SK-N-MC (cell line): ENCODE data around the gene IGF2BP3.

Source experiments
- DNase-seq: peaks from one replicate; pipeline ENCODE4 v3.0.0-alpha.2; 2011; ENCODE audit warnings: low read depth, low spot score
- H3K27ac ChIP-seq: fragments of 200-600 bp; sonication (generic); 2 replicates; pipeline ENCODE4 v1.5.1; 2016; ENCODE audit warnings: mixed run types
- H3K36me3 ChIP-seq: fragments of 200-600 bp; sonication (generic); 2 replicates; pipeline ENCODE4 v1.6.1; 2017; ENCODE audit warnings: antibody characterized with exemption, low read length, mixed read lengths; ENCODE audit not compliant: insufficient read depth
- H3K4me3 ChIP-seq: fragments of 200-600 bp; sonication (generic); 2 replicates; pipeline ENCODE4 v1.5.1; 2016
- H3K9ac ChIP-seq: fragments of 200-600 bp; sonication (generic); 2 replicates; pipeline ENCODE4 v1.8.0; 2017; ENCODE audit warnings: mixed run types, mixed read lengths; ENCODE audit not compliant: insufficient read length
- H3K9me3 ChIP-seq: fragments of 200-600 bp; sonication (generic); 2 replicates; pipeline ENCODE4 v1.6.1; 2017; ENCODE audit warnings: low read depth, mild to moderate bottlenecking, antibody characterized with exemption, low read length, moderate library complexity, mixed read lengths
- EZH2 ChIP-seq: fragments of 200-600 bp; sonication (generic); IDR thresholded peaks from one replicate; pipeline ENCODE4 v1.6.1; 2017; ENCODE audit warnings: antibody characterized with exemption
- FOXP2 ChIP-seq: optimal IDR thresholded peaks from 2 replicates; pipeline ENCODE3; 2011; ENCODE audit warnings: mild to moderate bottlenecking, moderate library complexity; ENCODE audit not compliant: insufficient read depth; ENCODE audit errors: extremely low read length, control extremely low read depth
- POLR2AphosphoS5 ChIP-seq: IDR thresholded peaks from 2 replicates; pipeline ENCODE4 v1.6.1; 2012; ENCODE audit warnings: mild to moderate bottlenecking, low read depth, low read length, borderline replicate concordance

The IGF2BP3 gene

GRCh38 chr7:23474094-23474828 is 4.0 kb upstream of the IGF2BP3 start:
- peak; percentile 73 for DNase-seq
- peak overlapping the region; percentile 97 for H3K27ac ChIP-seq
- H3K36me3 ChIP-seq: no peaks in the 10 kb centered on the region
- H3K9me3 ChIP-seq: no peaks in the 10 kb centered on the region
- H3K4me3 ChIP-seq: peak overlapping the region; percentile 85
- TF ChIP-seq POLR2AphosphoS5 (peak; percentile 82), FOXP2 (no peak), EZH2 (no peak)
- H3K9ac ChIP-seq: peak overlapping the region; percentile 93

- H3K27ac ChIP-seq: peak overlapping the region; percentile 97
- DNase-seq: no peak
- no peak for TF ChIP-seq EZH2
- TF ChIP-seq FOXP2: no peak
- TF ChIP-seq POLR2AphosphoS5: no peak
- H3K9me3 ChIP-seq: no peaks in the 10 kb centered on the region
- H3K36me3 ChIP-seq: no peaks in the 10 kb centered on the region
- H3K9ac ChIP-seq: peak overlapping the region; percentile 86
- H3K4me3 ChIP-seq: peak overlapping the region; percentile 85
Measured at GRCh38 chr7:23473844-23474093, 3.5 kb upstream of the IGF2BP3 start.

GRCh38 chr7:23472956-23473843 is 2.9 kb upstream of the IGF2BP3 start:
- peak overlapping the region; percentile 97 for H3K27ac ChIP-seq
- no peaks in the 10 kb centered on the region for H3K36me3 ChIP-seq
- H3K9me3 ChIP-seq: no peaks in the 10 kb centered on the region
- no peak for DNase-seq
- H3K9ac ChIP-seq: peak overlapping the region; percentile 86
- H3K4me3 ChIP-seq: peak overlapping the region; percentile 85
- no peak for TF ChIP-seq POLR2AphosphoS5
- TF ChIP-seq FOXP2: no peak
- no peak for TF ChIP-seq EZH2

GRCh38 chr7:23472556-23472955 is 2.3 kb upstream of the IGF2BP3 start:
- TF ChIP-seq FOXP2 (no peak), EZH2 (no peak), POLR2AphosphoS5 (no peak)
- no peak for DNase-seq
- Histone ChIP-seq H3K36me3 (no peaks in the 10 kb centered on the region), H3K9me3 (no peaks in the 10 kb centered on the region), H3K9ac (peak overlapping the region; percentile 86), H3K4me3 (peak overlapping the region; percentile 85), H3K27ac (peak overlapping the region; percentile 97)

- H3K9ac ChIP-seq: peak overlapping the region; percentile 86
- no peak for DNase-seq
- H3K4me3 ChIP-seq: peak overlapping the region; percentile 85
- TF ChIP-seq FOXP2: no peak
- TF ChIP-seq EZH2: no peak
- TF ChIP-seq POLR2AphosphoS5: no peak
- H3K27ac ChIP-seq: peak overlapping the region; percentile 97
- H3K36me3 ChIP-seq: no peaks in the 10 kb centered on the region
- H3K9me3 ChIP-seq: no peaks in the 10 kb centered on the region
Measured at GRCh38 chr7:23472046-23472445, 1.8 kb upstream of the IGF2BP3 start.

DNA sequence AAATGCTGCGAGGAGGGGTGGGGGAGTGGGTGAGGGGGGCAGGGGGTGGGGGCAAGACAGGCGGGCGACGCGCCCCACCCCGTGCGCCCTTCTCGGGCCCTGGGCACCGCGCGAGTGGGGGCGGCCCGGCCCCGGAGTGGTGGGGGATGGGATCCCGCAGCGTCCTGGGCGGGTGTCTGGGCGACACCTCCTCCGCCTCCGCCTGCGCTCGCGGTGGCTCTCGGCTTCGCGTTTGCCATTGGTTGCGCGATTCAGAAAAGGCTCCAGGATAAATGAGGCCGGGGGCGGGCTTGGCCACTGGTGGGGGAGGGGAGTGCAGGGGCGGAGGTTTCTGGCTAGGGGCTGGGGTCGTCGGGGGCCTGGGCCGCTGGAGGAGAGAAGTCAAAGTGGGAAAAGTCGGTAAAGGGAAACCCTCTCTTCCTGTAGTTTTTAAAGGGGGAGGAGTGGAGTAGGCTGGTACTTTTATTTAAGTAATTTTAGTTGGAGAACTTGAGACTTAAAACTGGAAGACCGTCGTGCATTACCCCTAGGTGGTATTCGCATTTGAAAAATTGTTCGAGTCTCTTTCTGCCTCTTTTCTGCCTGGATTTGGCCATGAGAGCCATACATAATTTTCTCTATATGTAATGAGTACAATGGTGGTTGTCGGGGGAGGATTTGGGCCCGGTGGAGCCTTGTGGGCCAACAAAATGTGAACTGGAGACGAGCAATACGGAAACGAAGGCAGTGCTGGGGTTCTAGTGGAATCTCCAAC is 992 bp upstream of the IGF2BP3 start:
- no peak for DNase-seq
- TF ChIP-seq EZH2: no peak
- no peak for TF ChIP-seq FOXP2
- peak; percentile 43; the same call in 1 of the 2 replicates for TF ChIP-seq POLR2AphosphoS5
- H3K9ac ChIP-seq: peak overlapping the region; percentile 94

DNA sequence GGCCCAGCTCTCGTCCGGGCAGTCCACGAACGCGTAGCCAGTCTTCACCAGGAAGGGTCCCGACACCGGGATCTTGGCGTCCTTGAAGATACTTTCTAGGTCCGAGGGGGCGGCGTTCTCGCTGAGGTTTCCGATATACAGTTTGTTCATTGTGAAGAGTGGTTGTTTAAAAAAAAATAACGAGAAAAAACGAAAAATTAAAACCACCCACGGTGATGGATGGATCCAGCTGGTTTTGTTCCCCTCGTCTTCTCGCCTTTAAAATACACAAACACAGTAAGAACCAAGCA is 385 bp downstream of the IGF2BP3 start:
- TF ChIP-seq POLR2AphosphoS5 (no peak), EZH2 (no peak), FOXP2 (no peak)
- DNase-seq: no peak
- Histone ChIP-seq H3K27ac (peak overlapping the region; percentile 97), H3K9ac (peak overlapping the region; percentile 94), H3K36me3 (peaks cover 13% of the 10 kb centered on the region; the same call in 1 of the 2 replicates), H3K9me3 (no peaks in the 10 kb centered on the region), H3K4me3 (peak overlapping the region; percentile 85)

More for the DNA sequence above, 992 bp upstream of the IGF2BP3 start:
- H3K36me3 ChIP-seq: 0 out of 2 replicates have a peak, but pooled peaks cover 2% of the 10 kb centered on the region
- H3K9me3 ChIP-seq: no peaks in the 10 kb centered on the region
- peak overlapping the region; percentile 97 for H3K27ac ChIP-seq
- H3K4me3 ChIP-seq: peak overlapping the region; percentile 85
